ENCODE measurements around the gene ZSWIM2.

- TF ChIP-seq CTCF (IDR thresholded peaks at IDR 0.05) (no peak), POLR2A (IDR thresholded peaks at IDR 0.05) (no peak), EP300 (IDR thresholded peaks at IDR 0.05) (no peak), POLR2AphosphoS5 (IDR thresholded peaks at IDR 0.05) (no peak)
Measured at GRCh38 chr2:186827411-186827810, 21.6 kb downstream of the ZSWIM2 start.
